HCT116 (cell line): ENCODE data around the gene SYAP1. TPM values are rescaled to one million over a fixed set of nuclear protein-coding genes. Genes with fewer than 3 reads are reported as not detected.

Experiments used
- ATAC-seq: fragments of 200-7000 bp; cut with Tn5 transposase; 2 replicates; pipeline ENCODE4 v1.9.1; 2020; ENCODE audit warnings: mild to moderate bottlenecking, moderate library complexity
- BruUV-seq: library from RNA; stranded (reverse); fragments of 400-500 nt; replicated peaks from 2 replicates; lab custom pipeline; 2021; lab: Mats Ljungman, UMichigan
- CTCF ChIA-PET: fragments of 300-600 bp; sonication (Branson Sonifier 250); formaldehyde crosslinking; loops from one replicate; lab custom pipeline; 2021; ENCODE audit warnings: antibody characterized with exemption; lab: Charles Lee
- POLR2A ChIA-PET: fragments of 300-600, 350-600 bp; sonication (Branson Sonifier 250); formaldehyde crosslinking; loops from one replicate; lab custom pipeline; 2021; ENCODE audit warnings: antibody characterized with exemption; lab: Charles Lee
- RAD21 ChIA-PET, 2 experiments: fragments of 300-600 bp; sonication (Branson Sonifier 250); formaldehyde crosslinking; loops; one replicate each; lab custom pipeline; 2023; ENCODE audit warnings: low total read pairs in 2 of 2; ENCODE audit not compliant: uncharacterized antibody in 2 of 2, unreplicated experiment in 2 of 2, low non-redundant PET in 1 of 2; lab: Charles Lee
- DNase-seq: peaks from one replicate; pipeline ENCODE4 v3.0.0-alpha.2; 2010; ENCODE audit warnings: low read depth, low spot score
- H2AFZ ChIP-seq: fragments of 200-600 bp; shearing (Covaris generic), sonication (generic); 2 replicates; pipeline ENCODE4 v1.6.1; 2017; ENCODE audit warnings: low read depth, mixed run types, mixed read lengths, antibody characterized with exemption, low read length; ENCODE audit not compliant: poor library complexity, severe bottlenecking
- H3K27ac ChIP-seq: 2 replicates; pipeline ENCODE4 v1.5.1; 2012; ENCODE audit warnings: low read depth, low read length
- H3K27me3 ChIP-seq: fragments of 200-600 bp; sonication (generic); 2 replicates; pipeline ENCODE4 v1.6.1; 2016; ENCODE audit warnings: mixed run types, low read length, mixed read lengths; ENCODE audit not compliant: insufficient read depth
- H3K36me3 ChIP-seq, 2 experiments: fragments of 200-500 bp in 1 of 2; fragments of 200-600 bp in 1 of 2; sonication (Bioruptor generic) in 1 of 2; sonication (generic) in 1 of 2; 2 replicates each; pipeline versions ENCODE4 v1.5.1 to v1.6.1; 2014 to 2016; ENCODE audit warnings: low read length in 2 of 2, inconsistent platforms in 1 of 2, mixed read lengths in 1 of 2, mixed run types in 1 of 2; ENCODE audit not compliant: insufficient read depth in 2 of 2, control insufficient read depth in 1 of 2
- H3K4me1 ChIP-seq, 2 experiments: fragments of 200-600 bp in 1 of 2; sonication (generic) in 1 of 2; 2 replicates each; pipeline versions ENCODE4 v1.5.1 to v1.6.1; 2012 to 2017; ENCODE audit warnings: low read length in 2 of 2, inconsistent platforms in 1 of 2, mild to moderate bottlenecking in 1 of 2, mixed read lengths in 1 of 2, mixed run types in 1 of 2, moderate library complexity in 1 of 2; ENCODE audit not compliant: insufficient read depth in 2 of 2, control insufficient read depth in 1 of 2
- H3K4me2 ChIP-seq: fragments of 200-600 bp; sonication (generic); 2 replicates; pipeline ENCODE4 v1.6.1; 2017; ENCODE audit warnings: mixed run types, low read length, mixed read lengths
- H3K4me3 ChIP-seq, 2 experiments: fragments of 200-600 bp in 1 of 2; sonication (generic) in 1 of 2; replicated peaks in 1 of 2; 2 replicates each; pipeline ENCODE4 v1.5.1; 2011 to 2016; ENCODE audit warnings: low read length in 2 of 2, control low read depth in 1 of 2, low read depth in 1 of 2, mild to moderate bottlenecking in 1 of 2, mixed read lengths in 1 of 2, mixed run types in 1 of 2
- H3K79me2 ChIP-seq: fragments of 200-600 bp; sonication (generic); 2 replicates; pipeline ENCODE4 v1.6.1; 2017; ENCODE audit warnings: mild to moderate bottlenecking, mixed run types, low read length, moderate library complexity, mixed read lengths; ENCODE audit not compliant: insufficient read depth
- H3K9ac ChIP-seq: fragments of 200-600 bp; sonication (generic); 2 replicates; pipeline ENCODE4 v1.6.1; 2016; ENCODE audit warnings: low read length, mixed read lengths
- H3K9me2 ChIP-seq: fragments of 200-600 bp; sonication (generic), shearing (Covaris generic); 2 replicates; pipeline ENCODE4 v1.6.1; 2017; ENCODE audit warnings: mixed run types, mild to moderate bottlenecking, moderate library complexity; ENCODE audit not compliant: insufficient read depth
- H3K9me3 ChIP-seq, 2 experiments: fragments of 200-500 bp in 1 of 2; fragments of 200-600 bp in 1 of 2; sonication (Bioruptor generic) in 1 of 2; sonication (generic) in 1 of 2; 2 replicates each; pipeline ENCODE4 v1.6.1; 2014 to 2017; ENCODE audit warnings: low read length in 2 of 2, mixed read lengths in 2 of 2, inconsistent platforms in 1 of 2, low read depth in 1 of 2, mild to moderate bottlenecking in 1 of 2, mixed run types in 1 of 2, moderate library complexity in 1 of 2; ENCODE audit not compliant: control insufficient read depth in 1 of 2, insufficient read depth in 1 of 2
- H4K20me1 ChIP-seq: fragments of 200-600 bp; sonication (generic), shearing (Covaris generic); 2 replicates; pipeline ENCODE4 v1.6.1; 2017; ENCODE audit warnings: mixed run types, mild to moderate bottlenecking, moderate library complexity; ENCODE audit not compliant: insufficient read depth
- ELF1 ChIP-seq: IDR thresholded peaks from 2 replicates; pipeline ENCODE4 v1.6.1; 2012; ENCODE audit warnings: low read depth, borderline replicate concordance
- FOSL1 ChIP-seq: IDR thresholded peaks from 2 replicates; pipeline ENCODE4 v1.6.1; 2012; ENCODE audit warnings: low read depth
- POLR2AphosphoS5 ChIP-seq: IDR thresholded peaks from 2 replicates; pipeline ENCODE4 v1.6.1; 2011; ENCODE audit warnings: mild to moderate bottlenecking, low read depth, low read length, moderate library complexity
- RAD21 ChIP-seq: IDR thresholded peaks from 2 replicates; pipeline ENCODE4 v1.6.1; 2012; ENCODE audit warnings: low read depth, mild to moderate bottlenecking
- SIN3A ChIP-seq: IDR thresholded peaks from 2 replicates; pipeline ENCODE4 v1.6.1; 2012; ENCODE audit warnings: low read depth
- SP1 ChIP-seq: IDR thresholded peaks from 2 replicates; pipeline ENCODE4 v1.6.1; 2012; ENCODE audit warnings: low read depth
- SRF ChIP-seq: IDR thresholded peaks from 2 replicates; pipeline ENCODE4 v1.6.1; 2012; ENCODE audit warnings: low read depth
- TCF7L2 ChIP-seq: IDR thresholded peaks from 2 replicates; pipeline ENCODE4 v1.7.0; 2011; ENCODE audit warnings: borderline replicate concordance, inconsistent platforms; ENCODE audit not compliant: insufficient read depth, insufficient read length; ENCODE audit errors: extremely low read depth
- ZNF274 ChIP-seq: fragments of 200-500 bp; sonication (Bioruptor generic); IDR thresholded peaks from 2 replicates; pipeline ENCODE4 v1.6.1; 2014; ENCODE audit warnings: mild to moderate bottlenecking, low read depth, low read length, inconsistent platforms
- intact Hi-C: fragments of 100-400 bp; cut with micrococcal nuclease; formaldehyde crosslinking; loops from 2 replicates; pipeline ENCODE4 v1.10.0; 2022
- total RNA-seq: library from RNA; stranded (reverse); gene quantifications from one replicate; pipeline ENCODE4 v1.2.1, GENCODE V29; 2021; ENCODE audit not compliant: unreplicated experiment
- TF ChIP-seq, protein P1 (sequence below): IDR thresholded peaks from 2 replicates; pipeline ENCODE4 v1.6.1; 2012

Gene SYAP1
- total RNA-seq, 1 experiment from 2014 or later, result 24.8 TPM

DNA sequence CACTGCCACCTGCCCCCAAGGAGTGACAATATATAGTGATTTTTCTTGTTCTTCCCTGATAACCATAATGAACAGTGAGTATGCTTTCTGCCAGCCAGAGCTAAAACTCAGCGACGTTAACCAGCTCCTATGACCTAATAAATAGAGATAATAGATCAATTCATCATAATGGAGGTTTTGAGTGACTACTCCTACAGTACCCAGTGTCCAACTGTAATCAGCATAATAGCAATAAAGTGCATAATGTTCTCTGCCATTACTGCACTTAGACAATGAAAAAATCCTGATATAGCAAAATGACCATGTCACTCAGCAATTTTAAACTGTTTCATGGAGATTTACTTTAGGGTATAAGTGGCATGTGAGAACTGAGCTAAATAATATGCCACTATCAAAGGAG is 46.2 kb downstream of the SYAP1 start:
- H3K9ac ChIP-seq, result no peak overlapping the region
- no peak overlapping the region for H2AFZ ChIP-seq
- RAD21 ChIA-PET, result no interaction called here
- no TSS peak for BruUV-seq
- no peak overlapping the region for H3K4me3 ChIP-seq
- no peak for ATAC-seq
- no peaks in the 10 kb centered on the region for H3K36me3 ChIP-seq
- intact Hi-C loops, result no loop called here
- H3K4me2 ChIP-seq, result no peak overlapping the region
- H3K9me3 ChIP-seq, result no peaks in the 10 kb centered on the region
- no peaks in the 10 kb centered on the region for H4K20me1 ChIP-seq
- TF ChIP-seq SIN3A (no peak), ZNF274 (no peak), SRF (no peak), TCF7L2 (no peak)
- TF ChIP-seq, protein P1, sequence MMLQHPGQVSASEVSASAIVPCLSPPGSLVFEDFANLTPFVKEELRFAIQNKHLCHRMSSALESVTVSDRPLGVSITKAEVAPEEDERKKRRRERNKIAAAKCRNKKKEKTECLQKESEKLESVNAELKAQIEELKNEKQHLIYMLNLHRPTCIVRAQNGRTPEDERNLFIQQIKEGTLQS, result no peak
- CTCF ChIA-PET, result no interaction called here
- no peaks in the 10 kb centered on the region for H3K27me3 ChIP-seq
- no peak overlapping the region for H3K27ac ChIP-seq
- H3K79me2 ChIP-seq, result no peaks in the 10 kb centered on the region
- POLR2A ChIA-PET, result no interaction called here
- peaks cover 0 to under 1% of the 10 kb centered on the region in 2 experiments; a peak in 2 of 4 replicates for H3K4me1 ChIP-seq
- no peak for DNase-seq
- no peaks in the 10 kb centered on the region for H3K9me2 ChIP-seq

DNA sequence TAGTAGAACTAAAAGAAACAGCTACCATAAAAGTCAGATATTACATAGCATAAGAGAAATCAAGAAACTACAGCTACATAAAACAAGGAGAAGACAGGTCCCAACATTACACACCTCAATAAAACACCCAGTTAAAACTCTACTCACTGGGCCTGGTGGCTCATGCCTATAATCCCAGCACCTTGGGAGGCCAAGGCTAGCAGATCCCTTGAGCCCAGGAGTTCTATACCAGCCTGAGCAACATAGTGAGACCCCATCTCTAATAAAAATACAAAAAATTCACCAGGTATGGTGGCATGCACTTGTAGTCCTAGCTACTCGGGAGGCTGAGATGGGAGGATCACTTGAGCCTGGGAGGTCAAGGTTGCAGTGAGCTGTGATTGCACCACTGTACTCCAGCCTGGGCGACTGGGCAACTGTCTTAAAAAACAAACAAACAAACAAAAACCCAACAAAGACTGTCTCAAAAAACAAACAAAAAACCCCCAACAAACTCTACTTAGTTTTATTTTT is 51.6 kb downstream of the SYAP1 start:
- no peak overlapping the region for H2AFZ ChIP-seq
- no peak for TF ChIP-seq POLR2AphosphoS5
- no peak for TF ChIP-seq SP1
- TF ChIP-seq RAD21, result no peak
- TF ChIP-seq SRF, result no peak
- no peak for TF ChIP-seq FOSL1
- TF ChIP-seq ELF1, result no peak
- RAD21 ChIA-PET, result no interaction called here
- CTCF ChIA-PET, result no interaction called here
- no peak overlapping the region for H3K9ac ChIP-seq
- POLR2A ChIA-PET, result interaction anchor here (0.7 to 2.2 kb wide), 18 partner anchors 8 to 1100 kb away, joined by 3 to 41 read pairs (median 4); partner anchors contain the start of genes CTPS2, SYAP1 and TXLNG
- no peaks in the 10 kb centered on the region for H3K36me3 ChIP-seq
- H3K9me2 ChIP-seq, result no peaks in the 10 kb centered on the region
- intact Hi-C loops, result no loop called here
- H3K4me1 ChIP-seq, result peaks cover 3 to 24% of the 10 kb centered on the region in 2 experiments; a peak in 3 of 4 replicates
- H3K79me2 ChIP-seq, result no peaks in the 10 kb centered on the region
- H3K27ac ChIP-seq, result peak overlapping the region; percentile 59; the same call in 1 of the 2 replicates
- peak overlapping the region; percentile 19; the same call in 1 of the 2 replicates for H3K4me2 ChIP-seq
- BruUV-seq, result no TSS peak
- H3K4me3 ChIP-seq, result no peak overlapping the region
- no peaks in the 10 kb centered on the region for H4K20me1 ChIP-seq
- ATAC-seq (peak; percentile 62), DNase-seq (no peak)
- no peaks in the 10 kb centered on the region for H3K9me3 ChIP-seq
- no peaks in the 10 kb centered on the region for H3K27me3 ChIP-seq
